ENCODE measurements around the gene ARNT2.

Gene ARNT2

GRCh38 chr15:80447077-80447476, 42.9 kb downstream of the ARNT2 start:
- Histone ChIP-seq H3K9ac (ENCODE audit: low read length) (no peak overlapping the region), H3K36me3 (ENCODE audit: control insufficient read depth, insufficient read depth, low read length) (no peaks in the 10 kb centered on the region), H3K27me3 (ENCODE audit: control insufficient read depth, insufficient read depth, low read length) (no peaks in the 10 kb centered on the region)

GRCh38 chr15:80449825-80450224, 45.6 kb downstream of the ARNT2 start:
- Histone ChIP-seq H3K4me1 (ENCODE audit: control insufficient read depth, insufficient read depth, low read length) (no peaks in the 10 kb centered on the region), H3K4me3 (ENCODE audit: low read length) (no peak overlapping the region), H3K9ac (ENCODE audit: low read length) (no peak overlapping the region), H3K27me3 (ENCODE audit: control insufficient read depth, insufficient read depth, low read length) (no peaks in the 10 kb centered on the region), H3K36me3 (ENCODE audit: control insufficient read depth, insufficient read depth, low read length) (no peaks in the 10 kb centered on the region), H3K9me3 (ENCODE audit: control insufficient read depth, low read length) (no peaks in the 10 kb centered on the region)

More at GRCh38 chr15:80447077-80447476, 42.9 kb downstream of the ARNT2 start:
- no peaks in the 10 kb centered on the region for H3K4me1 ChIP-seq (ENCODE audit: control insufficient read depth, insufficient read depth, low read length)
- H3K4me3 ChIP-seq (ENCODE audit: low read length): no peak overlapping the region
- H3K9me3 ChIP-seq (ENCODE audit: control insufficient read depth, low read length): no peaks in the 10 kb centered on the region

DNA sequence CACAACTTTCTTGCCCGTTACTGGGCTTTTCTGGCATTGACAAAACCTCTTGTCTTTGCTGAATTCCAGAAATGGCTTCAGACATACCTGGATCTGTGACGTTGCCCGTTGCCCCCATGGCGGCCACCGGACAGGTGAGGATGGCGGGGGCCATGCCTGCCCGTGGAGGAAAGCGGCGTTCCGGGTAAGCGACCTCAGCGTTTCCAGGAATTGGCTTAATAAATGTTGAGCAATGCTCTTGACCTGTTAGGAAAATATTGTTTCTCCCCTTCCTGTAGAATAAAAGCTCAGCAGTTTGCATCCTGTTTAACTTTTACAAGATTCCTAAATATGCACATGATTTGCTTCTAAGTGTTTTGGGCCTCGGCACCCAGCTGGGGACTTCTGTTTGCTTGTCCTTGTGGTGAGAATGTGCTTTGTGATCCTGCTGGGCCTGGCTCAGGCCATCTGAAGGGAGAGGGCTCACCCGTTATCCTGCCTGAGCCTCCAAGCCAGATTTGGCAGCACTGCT, 46.7 kb downstream of the ARNT2 start:
- Histone ChIP-seq H3K36me3 (ENCODE audit: control insufficient read depth, insufficient read depth, low read length) (no peaks in the 10 kb centered on the region), H3K4me3 (ENCODE audit: low read length) (no peak overlapping the region), H3K9me3 (ENCODE audit: control insufficient read depth, low read length) (no peaks in the 10 kb centered on the region), H3K9ac (ENCODE audit: low read length) (no peak overlapping the region), H3K27me3 (ENCODE audit: control insufficient read depth, insufficient read depth, low read length) (no peaks in the 10 kb centered on the region), H3K4me1 (ENCODE audit: control insufficient read depth, insufficient read depth, low read length) (no peaks in the 10 kb centered on the region)

DNA sequence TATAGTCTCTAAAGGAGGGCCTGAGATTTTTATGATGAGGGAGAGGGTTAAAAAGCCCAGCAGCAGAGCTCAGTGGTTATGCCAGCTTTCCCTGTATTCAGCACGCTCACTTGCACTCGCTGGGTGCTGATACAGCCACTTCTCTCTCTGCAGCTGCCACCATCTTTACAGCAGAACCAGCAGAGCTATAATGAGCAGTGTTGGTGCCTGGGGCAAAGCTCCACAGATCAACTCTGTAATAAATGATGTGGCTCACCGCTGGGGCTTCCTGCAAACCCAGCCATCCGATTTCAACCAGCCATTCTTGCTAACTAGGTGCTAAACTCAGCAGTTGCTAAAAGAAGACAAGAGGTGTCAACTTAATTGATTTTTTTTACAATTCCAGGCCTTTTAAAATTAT, 48.0 kb downstream of the ARNT2 start:
- no peaks in the 10 kb centered on the region for H3K9me3 ChIP-seq (ENCODE audit: control insufficient read depth, low read length)
- no peak overlapping the region for H3K4me3 ChIP-seq (ENCODE audit: low read length)
- no peaks in the 10 kb centered on the region for H3K36me3 ChIP-seq (ENCODE audit: control insufficient read depth, insufficient read depth, low read length)
- no peak overlapping the region for H3K9ac ChIP-seq (ENCODE audit: low read length)
- no peaks in the 10 kb centered on the region for H3K27me3 ChIP-seq (ENCODE audit: control insufficient read depth, insufficient read depth, low read length)
- H3K4me1 ChIP-seq (ENCODE audit: control insufficient read depth, insufficient read depth, low read length): no peaks in the 10 kb centered on the region

GRCh38 chr15:80455051-80455648, 51.0 kb downstream of the ARNT2 start:
- Histone ChIP-seq H3K4me1 (ENCODE audit: control insufficient read depth, insufficient read depth, low read length) (no peaks in the 10 kb centered on the region), H3K4me3 (ENCODE audit: low read length) (no peak overlapping the region), H3K27me3 (ENCODE audit: control insufficient read depth, insufficient read depth, low read length) (no peaks in the 10 kb centered on the region), H3K36me3 (ENCODE audit: control insufficient read depth, insufficient read depth, low read length) (no peaks in the 10 kb centered on the region), H3K9me3 (ENCODE audit: control insufficient read depth, low read length) (no peaks in the 10 kb centered on the region), H3K9ac (ENCODE audit: low read length) (no peak overlapping the region)

DNA sequence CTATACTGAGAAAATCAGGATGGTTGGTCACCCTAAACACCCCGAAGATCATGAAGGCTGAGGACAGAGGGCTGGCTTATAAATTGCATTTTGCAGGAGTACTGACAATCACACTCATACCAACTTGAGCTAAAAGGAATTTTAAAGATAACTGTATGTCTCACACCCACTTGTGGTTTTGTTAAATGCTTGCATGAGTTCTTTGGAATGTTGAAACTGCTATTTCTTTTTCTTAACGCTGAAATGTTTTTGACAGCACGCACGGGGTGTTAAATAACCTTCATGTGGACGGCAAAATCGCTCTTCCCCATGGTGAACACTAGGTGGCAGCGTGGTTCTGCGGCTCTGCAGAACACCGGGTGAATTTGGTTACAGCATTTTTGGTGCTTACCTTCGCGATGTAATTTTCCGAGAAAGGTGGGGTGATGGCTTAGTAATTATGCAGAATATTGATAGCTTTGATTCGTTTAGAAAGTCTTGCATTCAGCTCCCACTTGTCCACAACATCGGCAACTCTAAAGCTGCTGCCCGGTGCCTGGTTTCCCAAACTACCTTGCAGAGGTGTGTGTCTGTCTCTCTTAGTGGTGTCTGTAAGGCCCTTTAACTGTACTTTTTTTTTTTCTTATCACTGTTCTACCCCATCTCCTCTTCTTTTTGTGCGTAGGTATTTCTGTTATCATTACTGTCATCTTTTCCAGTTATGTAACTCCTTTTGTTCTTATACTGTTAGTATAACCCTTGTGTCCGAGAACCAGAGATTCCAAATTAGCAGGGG, 51.7 kb downstream of the ARNT2 start:
- Histone ChIP-seq H3K9ac (ENCODE audit: low read length) (no peak overlapping the region), H3K36me3 (ENCODE audit: control insufficient read depth, insufficient read depth, low read length) (no peaks in the 10 kb centered on the region), H3K4me3 (ENCODE audit: low read length) (no peak overlapping the region), H3K27me3 (ENCODE audit: control insufficient read depth, insufficient read depth, low read length) (no peaks in the 10 kb centered on the region), H3K4me1 (ENCODE audit: control insufficient read depth, insufficient read depth, low read length) (no peaks in the 10 kb centered on the region), H3K9me3 (ENCODE audit: control insufficient read depth, low read length) (no peaks in the 10 kb centered on the region)

DNA sequence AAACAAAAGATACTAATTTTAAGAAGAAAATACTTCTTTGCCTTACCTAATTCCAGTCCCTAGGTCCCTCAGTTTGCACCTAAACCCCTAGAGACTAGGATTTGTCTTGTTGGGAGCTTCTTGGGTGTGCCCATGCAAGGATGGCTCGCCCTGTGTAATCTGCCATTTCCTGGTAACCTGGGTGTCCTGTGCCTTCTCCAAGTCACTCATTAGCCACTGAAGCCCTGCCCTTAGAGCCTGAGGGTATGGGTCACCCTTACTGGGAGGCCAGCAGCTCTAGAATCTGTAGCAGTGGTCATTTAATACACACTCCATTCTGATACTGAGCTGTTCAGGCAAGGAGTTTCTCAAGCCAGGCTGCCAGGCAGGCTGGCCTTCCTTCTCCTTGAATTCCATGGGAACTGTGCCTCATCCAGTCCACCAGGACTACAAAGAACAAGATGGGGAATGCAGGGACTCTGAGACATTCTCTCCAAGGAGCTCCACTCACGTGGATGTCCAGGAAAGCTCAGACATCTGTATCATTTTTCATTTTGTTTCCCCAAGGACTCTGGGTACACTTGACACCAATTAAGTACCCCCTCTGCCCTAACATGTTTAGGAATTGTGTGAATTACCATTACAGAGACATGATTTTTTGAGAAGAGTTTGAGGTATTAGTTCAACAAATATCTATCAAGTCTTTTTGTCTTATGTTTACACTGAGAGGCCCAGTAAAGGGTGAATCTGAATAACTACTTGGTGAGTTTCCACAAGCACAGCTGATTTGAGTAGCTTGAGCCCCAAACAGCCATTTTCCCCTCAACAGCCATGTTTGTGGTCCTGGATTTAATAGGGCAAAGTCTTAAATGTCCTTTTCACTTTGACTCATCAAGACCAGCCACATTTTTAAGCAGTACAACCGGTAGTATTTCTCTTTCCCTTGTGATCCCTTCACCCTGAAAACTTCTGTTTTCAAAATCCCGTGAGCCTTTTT, 52.6 kb downstream of the ARNT2 start:
- no peaks in the 10 kb centered on the region for H3K27me3 ChIP-seq (ENCODE audit: control insufficient read depth, insufficient read depth, low read length)
- H3K9me3 ChIP-seq (ENCODE audit: control insufficient read depth, low read length): no peaks in the 10 kb centered on the region
- H3K4me1 ChIP-seq (ENCODE audit: control insufficient read depth, insufficient read depth, low read length): no peaks in the 10 kb centered on the region
- H3K36me3 ChIP-seq (ENCODE audit: control insufficient read depth, insufficient read depth, low read length): no peaks in the 10 kb centered on the region
- no peak overlapping the region for H3K4me3 ChIP-seq (ENCODE audit: low read length)
- H3K9ac ChIP-seq (ENCODE audit: low read length): no peak overlapping the region

DNA sequence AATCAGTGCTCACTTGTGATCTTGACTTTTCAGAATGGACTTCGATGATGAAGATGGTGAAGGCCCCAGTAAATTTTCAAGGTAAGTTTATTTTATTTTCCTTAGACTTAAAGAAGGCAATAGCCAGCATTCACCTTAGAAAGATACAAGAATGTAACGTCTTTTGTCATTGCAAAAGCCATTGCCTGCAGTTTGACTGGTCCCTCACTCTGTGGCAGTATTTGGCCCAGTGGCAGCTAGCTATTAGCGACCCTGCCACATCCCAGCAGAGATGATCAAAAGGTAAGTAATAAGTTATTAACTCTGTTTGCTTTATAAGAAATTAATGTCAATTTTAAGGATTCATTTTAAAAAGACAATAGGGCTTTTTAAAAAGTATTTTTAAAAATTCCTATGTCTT, 53.7 kb downstream of the ARNT2 start:
- Histone ChIP-seq H3K36me3 (ENCODE audit: control insufficient read depth, insufficient read depth, low read length) (no peaks in the 10 kb centered on the region), H3K9me3 (ENCODE audit: control insufficient read depth, low read length) (no peaks in the 10 kb centered on the region), H3K4me3 (ENCODE audit: low read length) (no peak overlapping the region), H3K4me1 (ENCODE audit: control insufficient read depth, insufficient read depth, low read length) (no peaks in the 10 kb centered on the region), H3K27me3 (ENCODE audit: control insufficient read depth, insufficient read depth, low read length) (no peaks in the 10 kb centered on the region), H3K9ac (ENCODE audit: low read length) (no peak overlapping the region)

DNA sequence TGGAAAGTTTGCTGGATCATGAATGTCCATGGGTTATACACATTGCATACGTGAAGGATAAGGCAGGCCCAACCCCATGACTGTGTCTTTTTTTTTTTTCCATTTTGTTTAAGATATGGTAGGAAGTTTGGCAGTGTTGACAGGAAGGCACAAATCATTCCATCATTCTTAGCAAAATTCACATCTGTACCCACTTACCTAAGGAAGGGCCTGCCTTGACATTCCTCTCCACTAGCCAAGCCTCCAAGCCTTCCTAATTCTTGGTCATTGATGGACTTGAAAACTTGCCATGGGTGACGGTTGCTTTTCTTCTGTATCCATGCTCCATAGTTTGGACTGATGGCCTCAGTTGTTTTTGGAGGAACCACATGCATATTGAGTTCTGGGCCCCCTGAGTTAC, 54.4 kb downstream of the ARNT2 start:
- H3K27me3 ChIP-seq (ENCODE audit: control insufficient read depth, insufficient read depth, low read length): no peaks in the 10 kb centered on the region
- H3K36me3 ChIP-seq (ENCODE audit: control insufficient read depth, insufficient read depth, low read length): no peaks in the 10 kb centered on the region
- no peaks in the 10 kb centered on the region for H3K9me3 ChIP-seq (ENCODE audit: control insufficient read depth, low read length)
- no peak overlapping the region for H3K4me3 ChIP-seq (ENCODE audit: low read length)
- no peak overlapping the region for H3K9ac ChIP-seq (ENCODE audit: low read length)
- no peaks in the 10 kb centered on the region for H3K4me1 ChIP-seq (ENCODE audit: control insufficient read depth, insufficient read depth, low read length)

DNA sequence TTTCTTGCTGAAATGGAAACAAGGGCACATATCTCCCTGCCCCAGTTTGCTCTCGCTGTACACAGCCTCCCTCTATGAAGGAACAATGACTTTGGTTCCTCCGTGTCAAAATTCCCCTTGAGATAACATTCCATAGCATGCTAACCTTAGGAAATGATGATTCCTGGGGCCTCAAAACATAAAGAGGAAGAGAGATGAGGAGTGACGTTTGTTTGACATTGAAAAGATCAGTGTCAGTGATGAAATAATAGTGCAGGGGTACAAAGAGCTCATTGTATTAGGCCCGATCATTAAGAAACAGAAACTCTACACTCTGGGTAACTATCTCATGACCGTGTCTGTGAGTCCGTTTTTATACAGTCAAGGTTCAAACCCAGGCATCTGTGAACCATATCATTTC, 55.2 kb downstream of the ARNT2 start:
- no peak overlapping the region for H3K9ac ChIP-seq (ENCODE audit: low read length)
- no peak overlapping the region for H3K4me3 ChIP-seq (ENCODE audit: low read length)
- no peaks in the 10 kb centered on the region for H3K27me3 ChIP-seq (ENCODE audit: control insufficient read depth, insufficient read depth, low read length)
- no peaks in the 10 kb centered on the region for H3K4me1 ChIP-seq (ENCODE audit: control insufficient read depth, insufficient read depth, low read length)
- H3K36me3 ChIP-seq (ENCODE audit: control insufficient read depth, insufficient read depth, low read length): no peaks in the 10 kb centered on the region
- no peaks in the 10 kb centered on the region for H3K9me3 ChIP-seq (ENCODE audit: control insufficient read depth, low read length)

DNA sequence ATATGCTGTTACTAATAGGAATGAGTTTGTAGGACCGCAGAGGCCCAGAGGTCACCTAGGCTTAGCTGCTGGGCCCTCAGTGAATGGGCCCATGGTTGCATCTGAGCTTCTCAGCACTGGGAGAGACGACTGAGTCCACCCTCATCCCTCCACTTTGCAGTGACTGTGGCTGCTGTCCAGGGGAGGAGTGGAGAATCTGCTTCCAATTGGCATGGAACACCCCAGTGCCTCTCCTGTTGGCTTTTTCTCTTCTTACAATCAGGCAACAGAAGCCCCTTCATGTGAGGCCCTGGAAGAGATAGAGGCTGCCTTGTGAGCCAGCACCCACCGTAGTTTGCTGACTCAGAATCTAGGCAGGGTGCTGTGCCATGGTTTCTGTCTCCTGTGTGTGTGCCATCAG, 55.6 kb downstream of the ARNT2 start:
- no peaks in the 10 kb centered on the region for H3K36me3 ChIP-seq (ENCODE audit: control insufficient read depth, insufficient read depth, low read length)

More for the DNA sequence above, 55.6 kb downstream of the ARNT2 start:
- Histone ChIP-seq H3K27me3 (ENCODE audit: control insufficient read depth, insufficient read depth, low read length) (no peaks in the 10 kb centered on the region), H3K4me3 (ENCODE audit: low read length) (no peak overlapping the region), H3K4me1 (ENCODE audit: control insufficient read depth, insufficient read depth, low read length) (no peaks in the 10 kb centered on the region), H3K9ac (ENCODE audit: low read length) (no peak overlapping the region), H3K9me3 (ENCODE audit: control insufficient read depth, low read length) (no peaks in the 10 kb centered on the region)
